Right hindlimb (tissue), 1 donor: ENCODE measurements around the gene TUB.

Experiments
- DNase-seq: peaks from one replicate; pipeline ENCODE4 v3.0.0-alpha.2; 2018

Gene TUB

DNA sequence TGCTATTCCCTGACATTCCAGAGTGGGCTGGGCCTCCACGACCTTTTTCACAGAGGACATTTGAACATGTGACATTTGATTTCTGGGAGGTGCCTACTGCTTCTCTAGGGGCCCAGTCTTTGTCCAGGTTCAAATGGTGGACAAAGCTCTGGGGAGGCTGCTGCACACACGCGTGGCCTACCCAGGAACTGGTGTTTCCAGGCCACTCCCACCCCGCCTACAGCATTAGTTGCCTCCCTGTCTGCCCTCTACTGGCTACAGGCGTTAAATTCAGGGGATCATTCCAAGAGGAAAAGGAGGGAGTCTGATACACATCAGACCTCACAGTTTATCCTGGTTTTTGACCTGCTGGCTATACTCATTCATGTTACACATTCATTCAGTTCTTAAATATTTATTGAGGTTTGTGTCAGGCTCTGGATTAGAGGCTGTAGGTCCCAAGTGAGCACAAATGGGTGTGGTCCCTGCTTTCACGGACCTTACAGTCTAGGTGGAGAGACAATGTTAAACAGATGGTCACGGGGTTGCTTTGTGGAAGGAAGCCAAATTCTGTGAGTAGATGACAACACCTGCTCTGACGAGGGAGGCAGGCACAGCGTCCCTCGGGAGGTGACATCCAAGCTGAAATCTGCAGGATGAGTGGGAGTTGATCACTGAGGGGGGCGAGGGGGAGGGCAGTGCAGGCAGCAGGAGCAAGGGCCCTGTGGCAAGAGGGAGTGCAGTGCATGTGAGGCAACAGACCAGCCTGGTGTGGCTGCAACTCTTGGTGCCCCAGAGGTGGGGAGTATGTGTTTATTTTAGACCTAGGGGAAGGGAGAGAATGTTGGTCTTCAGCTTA, 11.8 kb downstream of the TUB start:
- peak; percentile 54 for DNase-seq

DNA sequence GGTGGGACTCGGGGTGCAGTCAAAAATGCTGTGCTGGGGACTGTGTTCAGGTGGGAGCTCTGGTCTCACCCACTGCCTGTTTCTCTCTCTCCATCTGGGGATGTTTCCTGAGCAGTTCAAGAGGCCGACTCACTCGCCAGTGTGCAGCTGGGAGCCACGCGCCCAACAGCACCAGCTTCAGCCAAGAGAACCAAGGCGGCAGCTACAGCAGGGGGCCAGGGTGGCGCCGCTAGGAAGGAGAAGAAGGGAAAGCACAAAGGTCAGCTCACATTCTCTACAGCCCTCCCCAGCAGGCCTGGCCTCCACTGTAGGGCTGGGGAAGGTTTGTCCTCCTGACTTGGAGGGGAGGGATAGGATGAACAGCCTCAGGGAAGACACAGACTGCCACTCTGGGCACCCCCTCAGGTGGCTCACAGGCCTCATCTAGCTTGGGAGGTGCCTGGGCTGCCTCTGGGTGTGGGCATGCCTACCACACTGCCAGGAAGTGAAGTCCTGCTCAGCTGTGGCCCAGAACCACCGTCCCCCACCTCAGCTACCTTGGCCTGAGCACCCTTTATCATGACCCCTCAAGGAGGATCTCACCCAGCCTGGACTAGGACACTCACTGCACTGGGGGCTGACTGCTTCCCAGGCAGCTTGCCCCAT, 13.0 kb downstream of the TUB start:
- DNase-seq: no peak

DNA sequence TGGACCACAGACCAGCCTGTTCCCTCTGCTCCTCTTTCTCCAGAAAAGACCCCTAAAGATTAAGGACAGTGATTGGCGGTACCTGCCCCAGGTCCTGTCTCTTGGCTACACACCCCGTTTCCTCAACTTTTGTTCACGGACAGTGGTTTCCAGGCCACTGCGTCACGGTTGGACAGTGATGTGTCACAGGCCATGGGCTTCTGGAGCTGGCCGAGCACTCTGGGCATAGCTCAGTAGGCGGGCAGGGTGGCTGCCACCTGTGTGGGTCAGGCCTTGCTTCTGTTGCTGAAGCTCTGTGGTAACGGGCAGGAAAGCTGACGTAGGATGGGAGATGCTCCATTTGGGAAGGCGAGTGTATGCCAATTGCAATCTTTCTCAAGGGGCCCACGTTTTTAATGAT, 13.6 kb downstream of the TUB start:
- no peak for DNase-seq

DNA sequence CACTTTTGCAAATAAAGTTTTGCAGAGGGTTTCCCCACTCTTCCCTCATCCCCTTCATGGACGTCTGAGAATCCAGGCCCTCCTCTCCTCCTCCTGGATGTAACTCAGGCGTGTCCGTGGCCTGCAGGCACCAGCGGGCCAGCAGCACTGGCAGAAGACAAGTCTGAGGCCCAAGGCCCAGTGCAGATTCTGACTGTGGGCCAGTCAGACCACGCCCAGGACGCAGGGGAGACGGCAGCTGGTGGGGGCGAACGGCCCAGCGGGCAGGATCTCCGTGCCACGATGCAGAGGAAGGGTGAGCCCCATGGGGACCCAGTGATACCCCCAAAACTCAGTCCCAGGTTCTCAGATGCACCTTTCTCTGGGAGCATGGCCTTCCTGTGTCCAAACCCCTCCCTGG, 14.4 kb downstream of the TUB start:
- no peak for DNase-seq

DNA sequence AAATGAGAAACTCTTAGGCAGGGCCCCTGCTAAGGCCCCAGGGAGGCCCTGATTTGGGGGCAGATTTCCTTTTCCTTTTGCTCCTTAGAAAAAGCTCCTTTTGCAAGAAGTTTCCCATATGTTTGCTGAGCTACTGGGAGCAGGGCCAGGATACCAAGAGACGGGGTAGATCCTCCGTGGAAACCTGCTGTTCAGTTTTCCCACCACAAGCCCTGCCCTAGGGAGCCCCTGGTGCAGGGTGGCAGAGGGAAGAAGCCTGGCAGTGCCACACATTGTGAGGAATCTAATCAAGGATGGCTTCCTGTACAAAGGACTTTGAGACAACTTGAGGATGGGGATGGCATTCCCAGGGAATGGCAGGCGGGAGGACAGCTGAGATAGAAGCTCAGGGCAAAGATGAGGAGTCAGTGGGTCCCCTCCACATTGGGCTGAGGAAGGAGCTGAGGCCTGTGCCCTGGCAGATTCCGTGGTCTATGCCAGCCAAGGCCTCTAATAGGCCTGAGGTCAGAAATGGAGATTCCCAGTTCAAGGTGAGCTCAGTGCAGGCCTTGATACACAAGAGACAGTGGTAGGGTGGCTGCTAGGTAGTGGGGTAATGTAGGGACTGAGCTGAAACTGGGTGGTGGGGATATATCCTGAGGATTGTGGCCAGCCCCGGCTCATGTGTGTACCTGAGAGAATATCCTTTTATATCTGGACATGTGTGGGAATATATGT, 15.0 kb downstream of the TUB start:
- no peak for DNase-seq

DNA sequence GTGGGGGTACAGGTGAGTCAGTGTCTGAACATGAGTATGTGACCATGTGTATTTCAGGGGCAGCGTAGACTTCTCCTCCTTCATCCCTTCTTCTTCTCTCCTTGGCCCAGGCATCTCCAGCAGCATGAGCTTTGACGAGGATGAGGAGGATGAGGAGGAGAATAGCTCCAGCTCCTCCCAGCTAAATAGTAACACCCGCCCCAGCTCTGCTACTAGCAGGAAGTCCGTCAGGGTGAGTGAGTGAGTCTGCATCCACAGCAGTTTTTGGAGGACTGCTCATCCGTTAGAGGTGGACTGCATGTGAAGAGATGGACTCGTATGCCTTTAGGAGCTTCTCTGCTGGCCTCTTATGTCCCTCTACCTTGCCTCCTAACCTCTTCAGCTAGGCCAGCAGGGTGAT, 15.6 kb downstream of the TUB start:
- DNase-seq: no peak

DNA sequence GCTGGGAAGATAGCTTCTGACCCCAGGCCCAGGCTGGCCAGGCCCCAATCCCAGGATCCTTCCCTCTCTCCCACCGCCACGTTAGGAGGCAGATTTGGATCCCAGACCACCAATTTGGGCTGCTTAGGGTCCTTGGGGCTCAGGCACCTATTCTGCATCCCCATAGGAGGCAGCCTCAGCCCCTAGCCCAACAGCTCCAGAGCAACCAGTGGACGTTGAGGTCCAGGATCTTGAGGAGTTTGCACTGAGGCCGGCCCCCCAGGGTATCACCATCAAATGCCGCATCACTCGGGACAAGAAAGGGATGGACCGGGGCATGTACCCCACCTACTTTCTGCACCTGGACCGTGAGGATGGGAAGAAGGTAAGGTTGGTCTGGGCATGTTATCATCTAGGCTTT, 16.1 kb downstream of the TUB start:
- no peak for DNase-seq

DNA sequence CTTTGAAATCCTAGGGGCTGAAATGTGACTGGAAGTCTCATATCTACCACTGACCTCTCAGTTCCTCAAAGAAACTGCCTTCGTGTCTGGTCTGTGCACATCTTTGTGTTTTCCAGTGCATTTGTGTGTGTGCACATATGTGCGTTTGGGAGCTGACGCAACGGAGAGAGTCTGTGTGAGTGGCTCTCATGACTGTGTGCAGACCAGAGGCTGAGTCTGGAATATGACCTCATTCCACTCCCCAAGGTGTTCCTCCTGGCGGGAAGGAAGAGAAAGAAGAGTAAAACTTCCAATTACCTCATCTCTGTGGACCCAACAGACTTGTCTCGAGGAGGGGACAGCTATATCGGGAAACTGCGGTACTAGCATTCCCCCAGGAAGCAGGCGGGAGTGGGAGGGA, 16.5 kb downstream of the TUB start:
- peak; percentile 50 for DNase-seq

DNA sequence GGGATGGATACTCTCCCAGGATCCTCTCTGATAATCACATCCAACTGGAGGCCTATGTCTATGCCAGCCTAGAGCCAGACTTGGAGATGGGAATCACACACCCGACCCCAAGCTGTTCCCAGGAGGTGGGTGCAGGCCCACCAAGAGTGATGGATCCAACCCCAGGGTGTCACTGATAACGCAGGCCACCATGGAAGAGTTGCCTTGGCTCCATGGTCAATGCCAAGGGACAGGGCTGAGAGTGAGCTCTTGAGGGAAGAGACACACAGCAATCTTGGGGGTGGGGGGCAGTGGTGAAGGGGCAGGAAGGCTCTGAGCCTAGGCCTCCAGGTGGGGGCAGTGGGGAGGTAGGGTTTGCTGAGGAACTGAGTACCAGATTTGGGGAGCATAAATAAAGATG, 16.9 kb downstream of the TUB start:
- DNase-seq: no peak

DNA sequence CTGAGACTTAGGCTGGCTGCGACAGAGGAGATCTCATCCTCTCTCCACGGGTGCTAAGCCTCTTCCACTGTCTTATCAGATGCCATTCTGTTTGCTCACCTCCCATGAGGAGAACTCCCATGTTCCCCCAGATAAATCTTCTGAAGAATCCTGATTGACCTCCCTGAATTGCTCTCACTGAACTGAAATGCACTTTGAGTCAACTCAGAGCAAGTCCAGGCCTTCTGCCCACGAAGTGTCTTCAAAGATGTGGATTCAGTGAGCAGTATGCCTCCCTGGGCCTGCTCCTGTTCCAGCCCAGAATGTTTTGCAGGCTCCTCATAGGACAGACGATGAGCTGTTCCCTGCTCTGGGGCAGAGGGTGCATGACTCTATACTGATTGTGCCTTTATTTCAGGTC, 17.4 kb downstream of the TUB start:
- DNase-seq: no peak

DNA sequence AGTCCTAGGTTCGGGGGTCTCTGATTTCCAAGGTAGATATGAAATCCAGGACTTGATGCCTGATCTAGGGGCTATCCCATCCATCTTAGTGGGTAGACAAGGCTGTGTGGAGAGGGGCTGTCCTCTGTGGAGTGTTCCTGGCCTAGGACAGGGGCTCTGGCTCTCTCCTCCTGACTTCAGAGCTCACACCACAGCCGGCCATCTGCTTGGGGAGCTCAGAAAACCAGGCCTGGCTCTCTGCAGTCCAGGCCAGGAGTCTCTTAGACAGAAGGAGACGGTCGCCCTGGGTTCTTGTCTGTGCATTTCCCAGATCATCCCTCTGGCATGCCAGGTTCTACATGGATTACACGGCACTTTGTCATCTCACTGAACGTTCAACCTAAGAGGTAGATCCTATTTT, 17.9 kb downstream of the TUB start:
- no peak for DNase-seq

DNA sequence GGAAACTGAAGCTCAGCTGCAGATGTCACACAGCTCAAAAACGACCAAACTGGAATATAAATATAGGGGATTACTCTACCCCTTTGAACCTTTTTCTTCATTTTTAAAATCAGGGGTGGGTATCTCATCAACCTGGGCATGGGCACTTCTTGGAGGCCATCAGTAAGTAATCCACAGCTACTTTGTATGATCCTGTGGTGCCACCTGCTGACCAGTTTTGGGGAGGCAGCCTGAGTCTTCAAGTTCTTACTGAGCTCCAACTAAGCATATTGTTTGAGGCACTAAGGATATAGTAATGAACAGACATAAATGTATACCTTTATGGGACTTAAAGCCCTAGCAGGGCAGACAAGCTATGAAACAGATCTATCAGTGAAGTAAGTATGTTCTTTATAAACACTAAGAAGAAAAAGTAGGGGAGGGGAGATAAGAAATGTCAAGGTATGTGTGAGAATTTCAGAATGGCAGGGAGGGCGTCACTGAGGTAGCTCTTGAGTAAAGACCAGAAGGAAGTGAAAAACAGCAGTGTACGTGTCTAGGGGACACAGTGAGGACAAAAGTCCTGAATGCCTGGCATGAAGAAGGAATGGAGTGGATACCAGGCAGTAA, 18.4 kb downstream of the TUB start:
- DNase-seq: peak; percentile 77

DNA sequence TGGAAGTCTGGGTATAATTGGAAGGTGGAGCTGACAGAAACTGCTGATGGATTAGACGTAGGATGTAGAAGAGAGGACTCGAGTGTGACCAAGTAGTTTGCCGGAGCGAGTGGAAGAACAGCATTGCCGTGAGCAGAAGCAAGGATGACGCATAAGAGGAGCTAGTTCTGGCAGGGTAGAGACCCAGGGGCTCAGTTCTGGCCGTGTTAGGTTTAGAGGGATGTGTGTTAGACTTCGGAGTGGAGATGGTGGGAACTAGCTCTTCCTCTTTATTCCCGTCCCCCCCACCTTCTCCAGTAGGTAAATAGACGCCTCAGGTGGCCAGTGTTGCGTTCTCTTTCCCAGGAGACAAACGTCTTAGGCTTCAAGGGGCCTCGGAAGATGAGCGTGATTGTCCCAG, 19.1 kb downstream of the TUB start:
- no peak for DNase-seq

DNA sequence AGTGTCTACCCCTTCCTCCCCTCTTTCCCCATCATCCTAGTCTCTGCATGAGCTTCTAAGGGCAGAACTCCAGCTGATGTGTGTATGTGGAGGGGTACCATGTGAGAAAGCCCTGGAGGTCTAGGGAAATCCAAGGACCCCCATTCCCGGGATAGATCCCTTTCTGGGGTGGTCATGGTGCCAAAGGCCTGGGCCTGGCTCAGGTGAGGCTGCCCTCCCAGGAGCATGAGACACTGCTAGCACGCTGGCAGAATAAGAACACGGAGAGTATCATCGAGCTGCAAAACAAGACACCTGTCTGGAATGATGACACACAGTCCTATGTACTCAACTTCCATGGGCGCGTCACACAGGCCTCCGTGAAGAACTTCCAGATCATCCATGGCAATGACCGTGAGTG, 19.6 kb downstream of the TUB start:
- no peak for DNase-seq

DNA sequence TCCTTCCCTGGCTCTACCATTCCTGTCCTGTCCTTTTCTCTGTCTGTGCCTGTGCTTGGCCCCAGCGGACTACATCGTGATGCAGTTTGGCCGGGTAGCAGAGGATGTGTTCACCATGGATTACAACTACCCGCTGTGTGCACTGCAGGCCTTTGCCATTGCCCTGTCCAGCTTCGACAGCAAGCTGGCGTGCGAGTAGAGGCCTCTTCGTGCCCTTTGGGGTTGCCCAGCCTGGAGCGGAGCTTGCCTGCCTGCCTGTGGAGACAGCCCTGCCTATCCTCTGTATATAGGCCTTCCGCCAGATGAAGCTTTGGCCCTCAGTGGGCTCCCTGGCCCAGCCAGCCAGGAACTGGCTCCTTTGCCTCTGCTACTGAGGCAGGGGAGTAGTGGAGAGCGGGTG, 20.4 kb downstream of the TUB start:
- no peak for DNase-seq

DNA sequence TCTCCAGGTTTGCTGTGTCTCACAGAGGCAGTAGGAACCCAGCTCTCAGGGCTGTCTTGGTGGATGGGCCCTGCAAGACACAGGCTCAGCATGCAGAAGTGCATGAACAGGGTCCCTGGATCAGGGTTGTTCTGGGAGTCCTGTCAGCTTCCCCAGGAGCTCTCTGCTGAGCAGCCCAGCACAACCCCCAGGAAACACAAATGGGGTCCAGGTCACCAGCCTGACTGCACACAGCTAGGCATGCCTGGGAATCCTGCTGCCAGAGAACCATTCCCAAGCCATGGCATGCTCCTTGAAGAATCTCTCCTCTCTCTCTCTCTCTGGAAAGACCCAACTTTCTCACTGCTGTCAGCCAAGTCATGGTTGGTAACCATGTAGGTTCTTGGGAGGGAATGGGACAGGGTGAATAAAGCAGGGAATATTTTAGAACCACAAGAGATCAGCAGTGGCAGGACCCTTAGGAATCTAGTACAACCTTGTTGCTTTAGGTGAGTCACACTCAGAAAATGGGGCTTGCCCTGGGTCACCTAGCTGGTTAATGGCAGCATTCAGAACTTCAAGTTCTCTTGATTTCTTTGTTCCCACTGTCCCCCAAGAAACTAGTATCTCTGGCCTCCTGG, 21.4 kb downstream of the TUB start:
- DNase-seq: no peak

DNA sequence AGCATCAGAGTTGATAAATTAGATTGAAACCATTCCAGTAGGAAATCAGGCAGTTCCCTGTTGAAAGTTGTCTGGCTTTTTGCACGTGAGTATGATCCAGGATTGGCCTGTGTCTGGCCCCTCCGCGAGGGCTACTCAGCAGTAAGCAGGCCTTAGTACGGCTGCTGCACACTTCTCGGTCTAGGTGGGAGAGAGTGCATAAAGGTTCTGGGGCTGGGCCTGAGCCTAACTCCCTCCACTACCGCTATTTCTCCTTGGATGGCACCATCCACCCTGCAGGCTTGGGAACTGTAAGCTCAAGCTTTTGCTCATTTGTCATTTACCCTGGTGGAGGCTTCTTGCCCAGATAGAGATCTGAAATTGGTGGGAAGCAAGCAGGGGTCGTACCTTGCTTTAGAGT, 22.0 kb downstream of the TUB start:
- no peak for DNase-seq

DNA sequence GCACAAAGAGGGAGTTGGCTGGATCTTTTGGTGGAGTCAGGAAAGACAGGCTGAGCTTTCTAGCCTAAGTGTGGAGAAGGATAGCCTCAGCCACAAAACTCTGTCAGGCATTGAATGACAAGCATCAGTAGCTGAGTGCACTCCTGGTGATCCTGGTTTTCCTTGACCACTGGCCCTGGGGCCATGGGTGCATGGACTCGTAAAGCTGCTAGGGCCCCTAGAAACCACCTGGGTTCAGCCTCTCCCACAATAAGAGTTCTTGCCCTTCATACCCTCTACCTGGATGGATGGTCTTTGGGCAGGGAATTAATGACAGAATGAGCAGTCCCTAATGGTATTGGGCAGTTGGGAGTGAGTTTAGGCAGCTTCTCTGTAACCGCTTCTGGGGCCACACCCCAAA, 22.9 kb downstream of the TUB start:
- DNase-seq: no peak

DNA sequence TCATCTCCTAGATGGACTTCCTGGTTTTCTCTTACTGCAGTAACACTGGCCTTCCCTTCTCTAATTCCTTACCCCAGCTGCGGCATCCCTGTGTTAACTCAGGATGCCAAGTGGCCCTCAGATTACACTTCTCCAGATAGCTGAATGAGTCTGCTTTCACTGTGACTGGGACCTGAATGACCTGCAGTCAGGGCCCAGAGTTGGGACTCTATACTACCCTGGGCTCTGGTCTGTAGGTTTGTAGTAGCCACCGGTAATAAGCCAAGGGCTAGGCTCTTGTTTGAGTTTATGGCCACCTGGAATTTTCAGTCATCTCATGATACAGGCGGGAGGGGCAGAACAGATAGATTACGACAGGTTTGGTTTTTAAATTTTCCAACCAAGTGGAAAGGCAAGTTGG, 24.1 kb downstream of the TUB start:
- DNase-seq: no peak

DNA sequence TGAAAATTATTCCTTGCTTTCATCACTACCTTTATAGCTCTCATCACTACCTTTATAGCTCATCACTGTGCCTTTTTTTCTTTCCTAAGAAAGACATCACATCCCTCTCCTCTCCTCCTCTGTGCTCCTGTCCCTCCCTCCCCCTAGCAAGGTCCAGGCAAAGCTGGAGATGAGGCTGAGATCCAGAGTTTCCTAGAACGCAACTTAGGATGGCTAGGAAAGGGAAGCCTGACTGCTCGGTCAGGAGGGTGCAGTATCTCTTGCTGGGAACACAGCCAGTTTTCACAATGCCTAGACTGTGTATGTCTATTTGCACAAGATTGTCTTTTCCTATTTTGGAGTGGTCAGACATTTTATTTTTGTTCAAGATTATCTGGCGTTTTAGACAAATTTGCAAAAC, 24.7 kb downstream of the TUB start:
- DNase-seq: no peak

DNA sequence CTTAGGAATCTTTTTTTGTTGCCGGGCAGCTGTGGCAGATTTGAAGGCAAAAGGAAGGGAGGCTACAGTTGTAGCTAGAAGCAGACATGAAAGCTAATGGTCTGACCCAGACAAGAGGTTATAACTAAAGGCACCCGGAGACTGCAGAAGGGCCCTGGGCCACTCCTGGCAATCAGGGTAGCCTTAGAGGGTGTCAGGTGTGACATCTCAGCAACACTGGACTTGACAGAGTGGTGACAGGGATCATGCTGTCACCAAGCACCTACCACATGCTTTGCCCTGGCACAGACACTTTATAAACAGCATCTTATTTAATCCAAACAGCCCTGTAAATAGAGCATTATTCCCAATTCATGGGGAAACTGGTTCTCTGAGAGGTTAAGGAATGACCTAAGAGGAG, 25.7 kb downstream of the TUB start:
- no peak for DNase-seq

DNA sequence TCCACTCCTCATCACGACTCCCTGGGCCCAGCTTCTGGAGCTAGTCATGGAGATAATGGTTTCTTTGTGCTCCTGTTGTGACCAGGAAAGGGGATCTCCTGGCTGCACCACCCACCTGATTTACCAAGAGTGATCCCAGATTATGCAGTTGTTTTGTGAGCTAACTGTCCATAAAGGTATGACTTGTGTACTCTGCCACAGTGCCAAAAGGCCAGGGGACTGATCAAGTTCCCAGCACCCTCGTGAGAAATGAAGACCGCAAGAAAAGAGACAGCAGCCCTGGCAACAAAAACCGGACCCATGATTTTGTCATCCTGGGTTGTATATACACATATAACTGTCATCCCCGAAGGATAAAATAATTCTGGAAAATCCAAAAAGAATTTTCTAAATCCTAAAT, 26.6 kb downstream of the TUB start:
- DNase-seq: no peak

DNA sequence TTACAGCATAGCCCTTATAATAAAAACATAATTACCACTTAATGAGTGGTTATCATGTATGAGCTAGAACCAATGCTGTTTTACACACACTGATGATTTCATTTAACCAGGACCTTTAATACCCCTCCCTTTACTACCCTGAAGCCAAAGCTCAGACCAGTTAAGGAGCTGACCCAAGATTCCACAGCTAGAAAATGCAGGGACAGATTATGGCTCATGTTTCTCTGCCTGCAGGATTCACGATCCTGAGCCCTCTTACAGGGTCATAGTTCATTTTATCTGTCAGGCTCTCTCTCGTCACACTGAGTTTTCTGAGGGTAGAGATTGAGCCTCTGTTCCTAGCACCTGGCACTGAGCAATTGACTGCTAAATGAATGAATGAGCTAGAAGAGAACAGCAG, 27.4 kb downstream of the TUB start:
- DNase-seq: no peak
